Inferior parietal cortex (tissue), 1 donor: ENCODE data around the gene FAM184A.

ENCODE experiments used
- DNase-seq: peaks from one replicate; pipeline ENCODE4 v3.0.0-alpha.2; 2016; ENCODE audit errors: extremely low spot score

Gene FAM184A

GRCh38 chr6:119060255-119060907 is 18.1 kb downstream of the FAM184A start:
- no peak for DNase-seq

GRCh38 chr6:119055069-119055468 is 23.4 kb downstream of the FAM184A start:
- DNase-seq: no peak

GRCh38 chr6:119052987-119053386 is 25.5 kb downstream of the FAM184A start:
- DNase-seq: no peak

- no peak for DNase-seq
Observed at GRCh38 chr6:119052292-119052889, 26.1 kb downstream of the FAM184A start.

GRCh38 chr6:119044255-119044654 is 34.2 kb downstream of the FAM184A start:
- no peak for DNase-seq

- no peak for DNase-seq
Observed at GRCh38 chr6:119043783-119044182, 34.7 kb downstream of the FAM184A start.

GRCh38 chr6:119043265-119043664 is 35.2 kb downstream of the FAM184A start:
- no peak for DNase-seq

GRCh38 chr6:119040636-119041035 is 37.8 kb downstream of the FAM184A start:
- no peak for DNase-seq

GRCh38 chr6:119040229-119040628 is 38.2 kb downstream of the FAM184A start:
- no peak for DNase-seq

- DNase-seq: no peak
Observed at GRCh38 chr6:119037941-119038623, 40.4 kb downstream of the FAM184A start.

GRCh38 chr6:119037264-119037663 is 41.2 kb downstream of the FAM184A start:
- no peak for DNase-seq

GRCh38 chr6:119036081-119036480 is 42.4 kb downstream of the FAM184A start:
- DNase-seq: no peak

- no peak for DNase-seq
Observed at GRCh38 chr6:119035459-119035858, 43.0 kb downstream of the FAM184A start.

- no peak for DNase-seq
Observed at GRCh38 chr6:119034827-119035458, 43.5 kb downstream of the FAM184A start.

- no peak for DNase-seq
Observed at GRCh38 chr6:119032428-119032827, 46.0 kb downstream of the FAM184A start.

GRCh38 chr6:119030759-119031158 is 47.7 kb downstream of the FAM184A start:
- no peak for DNase-seq

GRCh38 chr6:119028091-119028490 is 50.4 kb downstream of the FAM184A start:
- DNase-seq: no peak

GRCh38 chr6:119027465-119027864 is 51.0 kb downstream of the FAM184A start:
- no peak for DNase-seq

GRCh38 chr6:119026822-119027221 is 51.6 kb downstream of the FAM184A start:
- no peak for DNase-seq

GRCh38 chr6:119025793-119026192 is 52.7 kb downstream of the FAM184A start:
- no peak for DNase-seq

- DNase-seq: no peak
Observed at GRCh38 chr6:119024111-119024510, 54.4 kb downstream of the FAM184A start.

GRCh38 chr6:119022796-119023195 is 55.7 kb downstream of the FAM184A start:
- DNase-seq: no peak
